Muscle of back (tissue), 11 donors: ENCODE data around the gene ABCB9. TPM values are rescaled to one million over a fixed set of nuclear protein-coding genes. Genes with fewer than 3 reads are reported as not detected.
"Not testable (repeated sequence)": the region's sequence is repeated elsewhere in the genome, so short reads cannot be mapped to it uniquely, and the experiment has no call there.

Experiments
- DNase-seq, 3 donors: peaks; one replicate each; pipeline versions ENCODE4 v3.0.0 to v3.0.0-alpha.2; 2013
- polyA plus RNA-seq, 10 donors: library from polyadenylated mRNA; unstranded; fragments of 120-200 nt; gene quantifications; one replicate each; pipeline ENCODE4 v1.2.1, GENCODE V29; 2013; ENCODE audit not compliant: insufficient read length in 10 of 10

Gene ABCB9
- polyA plus RNA-seq, 10 donors = 2.0 to 6.1 (median 3.5) TPM

DNA sequence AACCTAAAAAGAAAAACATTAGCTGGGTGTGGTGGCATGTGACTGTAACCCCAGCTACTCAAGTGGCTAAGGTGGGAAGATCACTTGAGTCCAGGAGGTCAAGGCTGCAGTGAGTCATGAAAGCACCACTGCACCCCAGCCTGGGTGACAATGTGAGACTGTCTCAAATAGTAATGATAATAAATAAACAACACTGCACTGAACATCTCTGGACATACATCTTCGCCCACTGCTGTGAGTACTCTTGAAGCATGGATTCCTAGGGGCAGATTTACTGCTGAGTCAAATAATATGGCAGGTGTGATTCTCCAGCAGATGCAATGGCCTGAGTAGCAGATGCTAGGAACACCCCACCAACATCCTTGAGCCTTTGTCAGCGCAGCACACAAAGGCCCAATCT, 23.6 kb downstream of the ABCB9 start:
- DNase-seq = no peak

DNA sequence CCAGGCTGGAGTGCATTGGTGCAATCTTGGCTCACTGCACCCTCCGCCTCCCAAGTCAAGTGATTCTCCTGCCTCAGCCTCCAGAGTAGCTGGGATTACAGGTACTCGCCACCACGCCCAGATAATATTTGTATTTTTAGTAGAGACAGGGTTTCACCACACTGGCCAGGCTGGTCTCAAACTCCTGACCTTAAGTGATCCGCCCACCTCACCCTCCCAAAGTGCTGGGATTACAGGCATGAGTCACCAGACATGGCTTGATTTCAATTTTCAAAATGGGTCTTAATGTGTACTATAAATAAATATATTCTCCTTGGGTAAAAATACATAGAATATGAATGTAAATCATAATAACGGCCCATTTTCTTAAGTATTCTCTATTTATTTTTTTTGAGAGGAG, 24.9 kb downstream of the ABCB9 start:
- not testable (repeated sequence) for DNase-seq

DNA sequence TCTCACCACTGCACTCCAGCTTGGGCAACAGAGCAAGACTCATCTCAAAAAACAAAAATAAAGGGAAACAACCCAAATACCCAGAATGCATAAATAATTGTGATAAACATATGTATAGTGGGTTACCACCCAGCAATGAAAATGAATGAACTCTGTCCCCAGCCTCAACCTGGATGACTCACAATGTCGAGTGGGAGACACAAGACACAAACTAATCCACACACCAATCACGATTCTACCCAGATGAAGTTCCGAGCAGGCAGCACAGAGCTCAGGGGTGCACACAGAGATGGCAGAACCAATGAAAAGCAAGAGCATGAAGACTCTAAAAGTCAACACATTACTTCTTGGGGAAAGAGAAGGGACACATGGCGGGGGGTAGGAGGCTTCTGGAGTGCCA, 27.1 kb downstream of the ABCB9 start:
- DNase-seq = no peak

DNA sequence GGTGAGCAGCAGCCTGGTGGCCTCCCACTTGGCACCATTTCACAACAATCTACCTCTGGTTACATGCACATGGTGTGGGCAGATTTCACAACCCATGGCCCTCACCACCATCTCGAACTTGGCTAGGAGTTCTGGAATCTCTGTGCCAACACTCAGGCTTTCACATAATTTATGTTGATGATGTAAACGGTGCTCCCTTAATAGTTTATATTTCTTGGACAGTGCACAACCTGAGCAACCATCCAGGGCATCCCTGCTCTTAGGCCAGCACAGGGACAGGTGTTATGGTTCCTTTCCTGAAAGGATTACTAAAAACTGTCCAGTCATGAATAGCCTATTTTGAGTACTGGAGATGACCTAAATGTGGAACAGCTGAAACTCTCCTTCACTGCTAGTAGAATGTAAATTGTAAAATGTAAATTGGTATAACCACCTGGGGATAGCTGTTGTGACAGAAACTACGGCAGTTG, 28.6 kb downstream of the ABCB9 start:
- no peak for DNase-seq

DNA sequence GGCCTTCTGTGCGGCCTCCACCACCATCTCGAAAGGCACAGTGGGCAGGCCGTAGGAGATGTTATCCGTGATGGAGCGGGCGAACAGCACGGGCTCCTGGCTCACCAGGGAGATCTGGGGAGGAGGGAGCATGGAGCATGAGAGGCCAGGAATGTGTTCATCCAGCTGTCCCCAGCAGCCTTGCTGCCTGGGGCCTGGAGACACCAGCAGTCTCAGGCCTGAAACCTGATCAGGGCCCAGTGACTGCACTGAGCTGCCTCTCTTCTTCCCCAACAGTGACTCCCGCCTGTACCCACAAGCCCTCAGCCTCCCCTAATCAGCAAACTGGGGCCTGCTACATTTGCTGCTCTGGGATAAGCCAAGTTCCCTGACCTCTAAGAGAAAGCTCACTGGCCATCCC, 30.9 kb downstream of the ABCB9 start:
- peak in 2 of 3 donors; percentile 38 to 43 for DNase-seq

DNA sequence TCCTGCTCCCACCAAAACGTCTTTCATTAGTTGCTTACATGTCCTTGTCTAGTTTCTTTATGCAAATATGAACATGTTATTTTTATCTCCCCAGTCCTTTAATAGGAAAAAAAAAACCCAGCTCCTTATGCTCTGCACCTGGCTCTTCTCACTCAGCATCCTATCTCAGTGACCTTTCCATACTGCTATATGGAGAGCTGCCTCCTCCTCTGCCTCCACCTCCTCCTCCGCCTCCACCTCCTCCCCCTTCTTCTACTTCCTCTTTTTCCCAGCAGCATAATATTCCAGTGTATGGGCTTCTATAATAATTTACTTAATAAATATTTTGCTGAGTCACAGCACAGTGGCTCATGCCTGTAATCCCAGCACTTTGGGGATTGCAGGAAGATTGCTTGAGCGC, 31.5 kb downstream of the ABCB9 start:
- DNase-seq = no peak

DNA sequence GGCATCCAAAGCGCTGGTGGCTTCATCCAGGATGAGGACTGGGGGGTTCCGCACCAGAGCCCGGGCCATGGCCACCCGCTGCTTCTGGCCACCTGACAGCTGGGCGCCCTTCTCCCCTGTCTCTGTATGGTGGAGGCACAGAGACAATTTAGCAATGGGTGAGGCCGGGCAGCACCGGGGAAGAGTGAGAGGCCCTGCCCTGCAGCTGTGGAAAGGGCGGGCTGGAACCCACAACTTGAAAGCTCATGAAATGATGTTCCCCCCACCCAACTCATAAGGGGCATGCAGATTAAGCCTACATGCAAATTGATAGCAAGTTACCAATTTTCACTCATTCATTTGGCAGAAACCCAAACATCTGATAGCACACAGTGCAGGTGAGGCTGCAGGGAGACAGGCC, 34.1 kb downstream of the ABCB9 start:
- DNase-seq = no peak

DNA sequence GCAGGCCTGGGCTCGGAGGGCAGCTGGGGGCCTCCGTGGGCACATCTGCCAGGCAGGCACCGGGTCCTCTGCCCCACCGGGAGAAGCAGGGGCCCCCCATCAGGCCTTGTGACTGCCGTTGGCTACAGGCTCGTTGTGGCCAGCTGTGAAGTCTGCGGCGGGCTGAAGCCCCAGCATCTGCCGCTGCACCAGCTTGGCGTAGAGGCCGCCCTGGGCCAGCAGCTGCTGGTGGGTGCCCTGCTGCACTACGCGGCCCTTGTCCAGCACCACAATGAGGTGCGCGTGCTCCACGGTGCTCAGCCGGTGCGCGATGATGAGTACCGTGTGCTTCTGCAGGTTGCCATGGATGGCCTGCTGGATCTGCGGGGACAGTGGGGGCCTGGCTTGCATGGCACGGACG, 36.5 kb downstream of the ABCB9 start:
- no peak for DNase-seq

DNA sequence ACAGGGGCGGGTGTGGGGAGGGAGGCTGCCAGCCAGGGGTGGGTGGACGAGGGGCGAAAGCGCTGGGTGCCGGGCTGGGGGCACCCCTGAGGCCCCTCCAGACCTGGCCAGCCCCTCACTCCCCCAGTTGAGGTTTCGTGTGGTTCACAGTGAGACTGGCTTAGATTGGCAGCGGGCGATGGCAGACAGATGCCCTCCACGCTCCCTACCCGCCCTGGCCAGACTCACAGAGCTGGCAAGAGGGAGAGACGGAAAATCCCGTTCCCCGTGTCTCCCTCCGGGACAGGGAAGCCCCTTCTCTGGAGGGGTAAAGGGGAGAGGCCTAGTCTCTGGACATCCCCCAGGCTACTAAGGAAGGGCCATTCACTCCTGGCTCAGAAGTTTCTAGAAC, 37.1 kb downstream of the ABCB9 start:
- DNase-seq = no peak

DNA sequence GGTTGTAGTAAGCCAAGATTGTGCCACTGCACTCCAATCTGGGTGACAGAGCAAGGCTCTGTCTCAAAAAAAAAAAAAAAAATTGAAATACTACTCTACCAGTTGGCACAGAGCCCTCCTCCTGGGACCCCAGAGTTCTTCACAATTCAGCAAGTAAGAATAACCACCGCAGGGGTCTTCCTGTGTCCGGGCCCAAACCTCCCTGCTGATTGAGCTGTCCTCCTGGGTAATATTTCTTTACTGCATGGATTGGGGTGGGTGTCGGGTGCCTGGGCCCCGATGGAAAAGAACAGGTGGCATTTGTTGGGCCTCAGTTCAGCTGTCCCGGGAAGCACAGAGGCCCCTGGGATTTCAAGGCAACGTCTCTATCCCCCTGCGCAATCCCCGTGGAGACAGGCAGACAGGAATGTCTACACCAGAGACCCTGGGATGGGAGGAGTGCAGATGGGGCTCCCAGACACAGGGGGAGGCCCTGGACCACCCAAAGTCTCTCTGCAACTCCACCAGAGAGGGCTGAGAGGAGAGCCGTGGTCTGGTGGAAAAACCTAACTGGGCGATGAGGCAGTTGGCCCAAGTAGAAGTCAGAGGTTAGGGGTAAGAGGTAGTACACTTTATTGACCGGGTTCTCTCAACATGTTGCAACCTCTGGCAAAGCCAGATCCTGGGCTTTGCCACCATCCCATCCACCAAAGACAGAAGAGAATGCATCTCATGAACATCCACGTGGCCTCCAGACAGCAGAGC, 37.7 kb downstream of the ABCB9 start:
- DNase-seq = peak in 2 of 3 donors; percentile 35 to 36

DNA sequence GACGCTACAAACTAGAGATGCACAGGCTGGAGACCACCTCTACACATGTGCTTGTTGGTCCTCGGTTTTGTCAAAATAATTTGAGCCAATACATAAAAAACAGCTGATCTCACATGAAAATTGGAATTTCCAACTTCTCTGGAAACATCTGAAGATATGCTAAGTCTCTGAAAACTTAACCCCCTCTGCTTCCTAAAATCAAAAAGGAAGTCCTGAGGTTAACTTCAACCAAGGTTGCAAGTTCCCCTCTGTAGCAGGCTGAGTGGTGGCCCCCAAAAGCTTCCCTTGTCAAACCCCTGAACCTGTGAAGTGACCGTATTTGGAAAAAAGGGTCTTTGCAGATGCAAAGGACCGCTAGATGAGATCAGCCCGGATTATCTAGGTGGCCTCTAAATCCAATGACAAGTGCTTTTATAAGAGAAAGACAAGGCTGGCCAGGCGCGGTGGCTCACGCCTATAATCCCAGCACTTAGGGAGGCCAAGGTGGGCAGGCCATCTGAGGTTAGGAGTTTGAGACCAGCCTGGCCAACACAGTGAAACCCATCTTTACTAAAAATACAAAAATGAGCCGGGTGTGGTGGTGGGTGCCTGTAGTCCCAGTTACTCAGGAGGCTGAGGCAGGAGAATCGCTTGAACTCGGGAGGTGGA, 38.4 kb downstream of the ABCB9 start:
- no peak for DNase-seq

DNA sequence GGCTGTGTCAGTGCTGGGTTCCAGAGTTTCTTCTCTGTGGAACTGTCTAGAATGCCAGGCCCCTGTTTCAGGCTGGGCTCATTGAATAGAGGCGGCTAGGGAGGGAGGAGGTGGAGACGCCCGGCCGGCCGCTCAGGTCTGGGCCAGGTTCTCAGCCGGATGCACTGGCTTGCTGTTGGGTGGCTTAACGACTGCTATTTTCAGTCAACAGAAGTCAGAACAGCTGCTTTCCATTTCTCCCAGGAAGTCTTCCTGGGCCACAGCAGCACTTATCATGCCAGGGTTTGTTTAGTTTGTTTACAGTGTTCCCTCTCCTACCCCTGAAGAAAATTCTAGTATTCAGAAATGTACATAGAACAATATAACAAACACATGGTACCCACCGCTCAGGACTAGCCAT, 44.3 kb downstream of the ABCB9 start:
- no peak for DNase-seq

DNA sequence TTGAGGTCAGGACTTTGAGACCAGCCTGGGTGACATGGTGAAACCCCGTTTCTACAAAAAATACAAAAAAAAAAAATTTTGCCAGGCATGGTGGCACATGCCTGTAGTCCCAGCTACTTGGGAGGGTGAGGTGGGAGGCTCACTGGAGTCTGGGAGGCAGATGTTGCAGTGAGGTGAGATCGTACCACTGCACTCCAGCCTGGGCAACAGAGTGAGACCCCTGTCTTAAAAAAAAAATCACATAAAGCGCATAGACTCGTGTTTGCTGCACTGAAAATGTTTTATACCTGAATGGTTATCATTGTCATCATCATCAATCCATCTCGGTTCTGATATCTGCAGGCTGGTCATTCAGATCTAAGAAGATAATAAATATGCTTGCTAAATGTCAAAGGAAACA, 45.6 kb downstream of the ABCB9 start:
- DNase-seq = no peak

DNA sequence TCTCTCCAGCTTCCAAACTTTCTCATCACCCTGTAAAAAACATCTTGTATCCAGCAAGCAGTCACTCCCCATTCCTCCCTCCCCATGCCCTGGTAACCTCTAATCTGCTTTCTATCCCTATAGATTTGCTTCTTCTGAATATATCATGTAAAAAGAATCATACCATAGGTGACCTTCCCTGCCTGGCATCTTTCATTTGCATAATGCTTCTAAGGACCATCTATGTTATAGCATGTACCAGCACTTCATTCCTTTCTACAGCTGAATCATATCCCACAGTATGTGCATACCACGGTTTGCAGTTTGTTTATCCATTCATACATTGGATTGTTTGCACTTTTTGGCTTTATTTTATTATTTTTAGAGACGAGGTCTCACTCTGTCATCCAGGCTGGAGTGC, 47.4 kb downstream of the ABCB9 start:
- DNase-seq = no peak

DNA sequence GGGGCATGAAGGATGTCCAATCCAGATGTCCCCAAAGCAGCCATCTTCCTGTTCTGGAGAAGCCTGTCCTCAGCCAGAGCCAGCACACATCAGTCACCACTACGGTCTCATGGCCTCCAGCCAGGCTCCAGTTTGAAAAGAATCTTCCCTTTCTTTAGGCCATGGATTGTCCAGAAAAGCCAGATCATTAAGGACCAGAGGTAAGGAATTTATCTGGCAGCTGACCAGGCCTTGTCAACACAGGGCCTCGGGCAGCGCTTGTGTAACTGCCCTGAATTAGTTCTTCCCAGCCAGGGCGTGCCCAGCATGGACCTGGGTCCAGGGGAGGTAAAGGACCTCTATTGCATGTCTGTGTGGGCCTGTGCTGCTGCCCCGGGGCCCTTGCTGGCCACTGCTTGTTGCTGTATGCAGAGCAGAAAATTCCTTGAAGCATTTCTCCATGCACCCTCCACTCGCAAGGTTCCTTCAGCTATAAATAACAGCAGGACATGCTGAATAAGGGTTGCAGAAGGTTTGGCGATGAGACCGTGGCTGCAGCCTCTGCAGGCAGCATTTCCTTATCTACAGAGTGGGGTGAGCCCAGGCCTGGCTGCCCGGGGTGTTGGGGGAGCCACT, 48.6 kb downstream of the ABCB9 start:
- peak in 1 of 3 donors; percentile 51 for DNase-seq

DNA sequence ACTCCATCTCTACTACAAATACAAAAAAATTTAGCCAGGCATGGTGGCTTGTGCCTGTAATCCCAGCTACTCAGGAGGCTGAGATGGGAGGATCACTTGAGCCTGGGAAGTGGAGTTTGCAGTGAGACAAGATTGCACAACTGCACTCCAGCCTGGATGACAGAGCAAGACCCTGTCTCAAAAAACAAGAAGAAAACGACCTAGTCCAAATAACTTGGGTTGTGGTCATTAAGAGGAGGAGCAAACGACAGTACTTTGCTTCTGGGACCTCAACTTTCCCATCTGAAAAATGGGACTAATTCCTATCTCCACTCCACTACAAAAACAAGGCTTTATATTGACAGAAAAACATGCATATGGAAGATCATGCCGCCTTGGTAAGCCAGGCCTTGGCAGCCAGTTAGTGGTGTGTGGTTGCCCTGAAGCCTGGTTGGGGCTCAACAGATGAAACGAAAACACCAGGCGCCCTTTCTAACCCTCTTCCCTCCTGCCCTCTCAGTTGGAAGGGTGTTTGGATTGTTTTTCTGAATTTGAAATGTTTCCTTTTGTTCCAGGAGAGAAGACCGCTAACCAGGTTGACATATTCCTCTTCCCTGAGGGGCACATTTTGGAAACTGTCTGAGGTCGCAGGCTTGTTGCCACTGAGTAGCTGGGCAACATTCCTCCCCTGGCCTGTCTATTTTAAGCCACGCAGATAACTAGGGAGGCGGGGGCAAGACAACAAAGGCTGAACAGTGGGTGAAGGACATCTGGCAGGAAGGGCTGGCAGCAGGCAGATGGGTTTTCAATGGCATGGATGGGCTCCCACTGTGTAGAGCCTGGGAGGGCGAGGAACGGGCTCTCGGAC, 56.6 kb downstream of the ABCB9 start:
- DNase-seq = peak in 1 of 3 donors; percentile 22

DNA sequence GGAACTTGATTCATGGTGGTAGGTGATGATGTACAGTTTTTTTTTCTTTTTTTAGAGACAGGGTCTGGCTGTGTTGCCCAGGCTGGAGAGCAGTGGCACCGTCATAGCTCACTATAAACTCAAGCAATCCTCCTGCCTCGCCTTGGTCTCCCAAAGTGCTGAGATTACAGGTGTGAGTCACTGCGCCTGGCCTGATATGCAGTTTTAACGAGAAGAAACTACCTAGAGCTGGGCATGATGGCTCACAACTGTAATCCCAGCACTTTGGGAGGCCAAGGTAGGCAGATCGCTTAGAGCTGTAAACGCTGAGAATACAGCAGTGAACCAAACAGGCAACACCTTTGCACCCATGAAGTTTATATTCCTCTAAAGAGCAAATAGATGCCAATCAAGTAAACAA, 57.3 kb downstream of the ABCB9 start:
- DNase-seq = no peak

DNA sequence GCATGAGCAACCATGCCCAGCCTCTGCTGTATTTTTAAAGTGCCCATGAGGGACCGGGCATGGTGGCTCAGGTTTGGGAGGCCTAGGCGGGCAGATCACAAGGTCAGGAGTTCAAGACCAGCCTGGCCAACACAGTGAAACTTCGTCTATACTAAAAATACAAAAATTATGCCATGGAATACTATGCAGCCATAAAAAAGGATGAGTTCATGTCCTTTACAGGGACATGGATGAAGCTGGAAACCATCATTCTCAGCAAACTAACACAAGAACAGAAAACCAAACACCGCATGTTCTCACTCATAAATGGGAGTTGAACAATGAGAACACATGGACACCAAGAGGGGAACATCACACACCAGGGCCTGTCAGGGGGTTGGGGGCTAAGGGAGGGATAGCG, 61.0 kb downstream of the ABCB9 start:
- DNase-seq = not testable (repeated sequence)

DNA sequence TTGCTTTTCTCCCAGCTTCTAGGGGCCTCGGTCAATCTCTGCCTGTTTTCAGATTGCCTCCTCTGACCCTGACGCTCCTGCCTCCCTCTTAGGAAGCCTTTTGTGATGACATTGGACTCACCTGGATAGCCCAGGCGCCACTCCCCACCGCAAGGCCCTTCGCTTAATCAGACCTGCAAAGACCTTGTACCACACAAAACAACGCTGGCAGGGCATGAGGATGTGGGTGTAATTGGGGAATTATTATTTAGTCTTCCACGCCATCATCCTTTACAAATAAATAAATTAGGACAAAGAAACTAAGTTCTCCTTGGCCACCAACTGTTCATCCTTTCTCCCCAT, 62.6 kb downstream of the ABCB9 start:
- DNase-seq = no peak

DNA sequence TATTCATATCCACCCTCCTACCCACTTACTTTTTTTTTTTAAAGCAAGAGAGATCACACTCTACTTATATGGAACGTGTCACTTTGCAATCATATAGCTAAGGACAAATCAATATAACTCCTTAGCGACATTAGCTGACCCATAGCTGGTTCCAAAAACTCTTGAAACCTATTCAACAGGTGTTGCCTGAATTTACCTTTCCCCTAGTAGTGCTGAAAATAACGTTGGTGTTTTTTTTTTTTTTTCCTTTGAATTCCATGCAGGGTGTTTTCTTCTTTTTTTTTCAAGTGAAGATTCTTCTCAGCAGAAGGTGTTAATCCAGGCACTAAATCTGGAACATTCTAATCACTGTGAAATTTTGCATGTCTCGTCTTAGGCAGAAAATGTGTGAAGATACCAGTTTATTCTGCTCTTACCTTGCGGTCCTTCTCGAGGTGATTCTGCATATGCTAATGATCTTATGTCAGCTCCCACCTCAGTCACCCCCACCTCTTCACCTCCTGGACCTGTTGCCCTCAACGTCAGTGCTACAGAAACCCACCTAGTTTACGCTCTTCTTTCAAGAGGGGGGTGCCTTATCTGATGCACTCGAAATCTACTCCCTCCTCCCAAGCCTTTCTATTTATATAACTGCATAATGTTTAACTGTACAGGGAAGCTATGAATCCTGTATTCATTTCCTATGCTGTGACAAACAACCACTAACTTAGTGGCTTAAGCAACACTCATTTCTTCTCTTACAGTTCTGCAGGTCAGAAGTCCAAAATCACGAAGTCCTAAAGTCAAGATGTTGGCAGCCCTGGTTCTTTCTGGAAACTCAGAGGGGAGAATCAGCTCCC, 63.2 kb downstream of the ABCB9 start:
- no peak for DNase-seq

DNA sequence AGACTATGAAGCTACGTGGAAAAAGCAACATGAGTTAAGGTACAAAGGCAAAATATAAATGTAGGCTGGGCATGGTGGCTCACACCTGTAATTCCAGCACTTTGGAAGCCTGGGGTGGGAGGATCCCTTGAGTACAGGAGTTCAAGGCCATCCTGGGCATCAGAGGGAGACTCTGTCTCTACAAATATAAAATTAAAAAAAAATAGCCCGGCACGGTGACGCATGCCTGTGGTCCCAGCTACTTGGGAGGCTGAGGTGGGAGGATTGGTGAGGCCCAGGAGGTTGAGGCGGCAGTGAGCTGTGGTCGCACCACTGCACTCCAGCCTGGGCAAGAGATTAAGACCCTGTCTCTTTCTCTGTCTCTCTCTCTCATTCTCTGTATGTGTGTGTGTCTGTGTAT, 66.4 kb downstream of the ABCB9 start:
- DNase-seq = no peak
